ENCODE measurements around the gene COMTD1.
"Not testable (repeated sequence)": the region's sequence is repeated elsewhere in the genome, so short reads cannot be mapped to it uniquely, and the experiment has no call there.

Gene COMTD1

GRCh38 chr10:75223507-75223906 lies 12.2 kb downstream of the COMTD1 start:
- no peak for FAIRE-seq
- DNase-seq (ENCODE audit: low spot score), result no peak

GRCh38 chr10:75221492-75221891 lies 14.3 kb downstream of the COMTD1 start:
- not testable (repeated sequence) for DNase-seq (ENCODE audit: low spot score); FAIRE-seq

GRCh38 chr10:75220274-75220673 lies 15.5 kb downstream of the COMTD1 start:
- FAIRE-seq, result no peak
- DNase-seq (ENCODE audit: low spot score), result no peak

- FAIRE-seq (no peak), DNase-seq (ENCODE audit: low spot score) (no peak)
These were observed 23.4 kb downstream of the COMTD1 start for GRCh38 chr10:75212343-75212742.

- FAIRE-seq, result no peak
- DNase-seq (ENCODE audit: low spot score), result peak; percentile 34
These were observed 24.6 kb downstream of the COMTD1 start for GRCh38 chr10:75211007-75211691.

GRCh38 chr10:75210282-75211006 lies 25.3 kb downstream of the COMTD1 start, which contains the start of gene VDAC2:
Gene VDAC2, plus strand, starts transcription at chr10:75210796. Its CDS starts 363 bp downstream, at chr10:75211159.
- DNase-seq (ENCODE audit: low spot score), result peak; percentile 97
- peak; percentile 79 for FAIRE-seq

GRCh38 chr10:75209921-75210281 lies 25.9 kb downstream of the COMTD1 start:
- DNase-seq (ENCODE audit: low spot score) (peak; percentile 75), FAIRE-seq (no peak)

- DNase-seq (ENCODE audit: low spot score) (no peak), FAIRE-seq (no peak)
These were observed 26.5 kb downstream of the COMTD1 start for GRCh38 chr10:75209086-75209920.

- no peak for DNase-seq (ENCODE audit: low spot score)
- no peak for FAIRE-seq
These were observed 27.6 kb downstream of the COMTD1 start for GRCh38 chr10:75208181-75208580.

- FAIRE-seq (no peak), DNase-seq (ENCODE audit: low spot score) (no peak)
These were observed 28.0 kb downstream of the COMTD1 start for GRCh38 chr10:75207857-75208144.

- DNase-seq (ENCODE audit: low spot score) (no peak), FAIRE-seq (no peak)
These were observed 28.5 kb downstream of the COMTD1 start for GRCh38 chr10:75207079-75207856.

- not testable (repeated sequence) for FAIRE-seq; DNase-seq (ENCODE audit: low spot score)
These were observed 29.1 kb downstream of the COMTD1 start for GRCh38 chr10:75206638-75207037.

GRCh38 chr10:75205908-75206307 lies 29.8 kb downstream of the COMTD1 start:
- no peak for FAIRE-seq
- DNase-seq (ENCODE audit: low spot score), result no peak

GRCh38 chr10:75203724-75204123 lies 32.0 kb downstream of the COMTD1 start:
- DNase-seq (ENCODE audit: low spot score), result no peak
- no peak for FAIRE-seq

GRCh38 chr10:75203046-75203620 lies 32.6 kb downstream of the COMTD1 start:
- not testable (repeated sequence) for DNase-seq (ENCODE audit: low spot score); FAIRE-seq

GRCh38 chr10:75202321-75203045 lies 33.3 kb downstream of the COMTD1 start:
- FAIRE-seq (no peak), DNase-seq (ENCODE audit: low spot score) (no peak)

GRCh38 chr10:75201793-75202307 lies 33.9 kb downstream of the COMTD1 start:
- DNase-seq (ENCODE audit: low spot score) (no peak), FAIRE-seq (no peak)

GRCh38 chr10:75199949-75200348 lies 35.8 kb downstream of the COMTD1 start:
- not testable (repeated sequence) for FAIRE-seq; DNase-seq (ENCODE audit: low spot score)

GRCh38 chr10:75197906-75198305 lies 37.9 kb downstream of the COMTD1 start:
- FAIRE-seq, result no peak
- DNase-seq (ENCODE audit: low spot score), result no peak

- DNase-seq (ENCODE audit: low spot score), result no peak
- no peak for FAIRE-seq
These were observed 38.7 kb downstream of the COMTD1 start for GRCh38 chr10:75197066-75197465.
